Heart left ventricle (tissue), 13 donors: ENCODE results near the gene CDC27.
"Not testable (repeated sequence)": the region's sequence is repeated elsewhere in the genome, so short reads cannot be mapped to it uniquely, and the experiment has no call there.

ENCODE experiments used
- POLR2A ChIP-seq, 2 donors: fragments of 450-650 bp; IDR thresholded peaks; one replicate each; pipeline ENCODE4 v1.6.1; 2017; ENCODE audit warnings: antibody characterized with exemption in 2 of 2, mild to moderate bottlenecking in 2 of 2, moderate library complexity in 2 of 2
- TF ChIP-seq, protein P1 (sequence below), 12 donors: fragments of 200-600 bp; sonication (generic) in 4 of 12; IDR thresholded peaks; one replicate each; pipeline versions ENCODE4 v1.5.0 to v1.8.0; 2018 to 2022; ENCODE audit warnings: antibody characterized with exemption in 12 of 12, mild to moderate bottlenecking in 5 of 12
- donor health status: ischemic (EF 13 %, LVEDD 7.1; RV severe dilation, severe dysfunction).
- donor health status: DM: no; HTN: yes; CAD: no.
- donor health status: DM: no; HTN: no; CAD: no.
- donor health status: ischemic (EF 25% LVEDD 6.9; RV normal size, moderate dysfunction).
- donor health status: ischemic (EF 25% LVEDD 5.7; RV mildly dilated, moderate dysfunction).
- donor health status: ischemic (EF 35%, LVEDD 5.7; RV mildly dilated, moderate dysfunction).
- donor health status: nonischemic (EF 11% LVEDD 7.7; RV severe dilation, severe dysfunction).
- donor health status: DM: yes; HTN: yes; CAD: no.
- donor health status: PGD.
- donor health status: ischemic (EF 29% LVEDD 5.4; RV normal size, mild dysfunction).
- donor health status: nonischemic (EF 23%, LVEDD 6.1; RV moderate dilation, normal function).

DNA sequence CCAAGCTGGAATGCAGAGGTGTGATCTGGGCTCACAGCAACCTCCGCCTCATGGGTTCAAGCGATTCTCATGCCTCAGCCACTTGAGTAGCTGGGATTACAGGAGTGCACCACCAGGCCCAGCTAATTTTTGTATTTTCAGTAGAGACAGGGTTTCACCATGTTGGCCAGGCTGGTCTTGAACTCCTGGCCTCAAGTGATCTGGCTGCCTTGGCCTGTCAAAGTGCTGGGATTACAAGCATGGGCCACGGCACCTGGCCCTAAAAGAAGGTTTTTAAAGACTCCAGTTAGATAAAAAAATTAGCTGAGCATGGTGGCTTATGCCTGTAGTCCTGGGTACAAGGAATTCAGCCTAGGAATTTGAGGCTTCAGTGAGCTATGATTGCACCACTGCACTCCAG lies 62.3 kb downstream of the CDC27 start:
- not testable (repeated sequence) for TF ChIP-seq POLR2A (IDR thresholded peaks at IDR 0.05)
- TF ChIP-seq, protein P1, sequence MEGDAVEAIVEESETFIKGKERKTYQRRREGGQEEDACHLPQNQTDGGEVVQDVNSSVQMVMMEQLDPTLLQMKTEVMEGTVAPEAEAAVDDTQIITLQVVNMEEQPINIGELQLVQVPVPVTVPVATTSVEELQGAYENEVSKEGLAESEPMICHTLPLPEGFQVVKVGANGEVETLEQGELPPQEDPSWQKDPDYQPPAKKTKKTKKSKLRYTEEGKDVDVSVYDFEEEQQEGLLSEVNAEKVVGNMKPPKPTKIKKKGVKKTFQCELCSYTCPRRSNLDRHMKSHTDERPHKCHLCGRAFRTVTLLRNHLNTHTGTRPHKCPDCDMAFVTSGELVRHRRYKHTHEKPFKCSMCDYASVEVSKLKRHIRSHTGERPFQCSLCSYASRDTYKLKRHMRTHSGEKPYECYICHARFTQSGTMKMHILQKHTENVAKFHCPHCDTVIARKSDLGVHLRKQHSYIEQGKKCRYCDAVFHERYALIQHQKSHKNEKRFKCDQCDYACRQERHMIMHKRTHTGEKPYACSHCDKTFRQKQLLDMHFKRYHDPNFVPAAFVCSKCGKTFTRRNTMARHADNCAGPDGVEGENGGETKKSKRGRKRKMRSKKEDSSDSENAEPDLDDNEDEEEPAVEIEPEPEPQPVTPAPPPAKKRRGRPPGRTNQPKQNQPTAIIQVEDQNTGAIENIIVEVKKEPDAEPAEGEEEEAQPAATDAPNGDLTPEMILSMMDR (IDR thresholded peaks at IDR 0.05) = not testable (repeated sequence)
